Measurements from ENCODE around the gene IQCK. TPM values are rescaled to one million over a fixed set of nuclear protein-coding genes. Genes with fewer than 3 reads are reported as not detected.

IQCK gene
- total RNA-seq, 1 donor from 2014 or later = 3.2 TPM

DNA sequence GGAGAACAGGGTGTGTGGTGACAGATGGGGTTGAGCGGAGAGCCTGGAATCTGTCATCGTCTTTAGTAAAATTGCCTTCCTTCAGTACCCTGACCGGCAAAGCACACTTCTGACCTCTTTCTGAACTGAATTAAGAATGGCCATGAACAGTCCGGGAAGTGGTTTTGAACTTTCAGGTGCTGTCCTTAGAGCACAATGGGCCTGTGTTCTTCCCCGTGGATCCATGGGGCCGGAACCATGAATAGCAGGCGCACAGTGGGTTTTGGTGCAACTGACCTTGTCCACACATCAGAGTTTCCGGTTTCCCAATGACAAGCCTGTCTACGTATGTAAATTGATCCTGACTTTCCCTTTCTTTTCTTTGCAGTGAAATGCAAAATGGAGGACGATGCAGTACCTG is 138.0 kb downstream of the IQCK start:
- peaks cover 4% of the 10 kb centered on the region for H3K27me3 Mint-ChIP-seq
- no peaks in the 10 kb centered on the region for H3K9me3 Mint-ChIP-seq
- ChIA-PET POLR2A (no interaction called here), CTCF (no interaction called here)
- TF ChIP-seq, protein P1, sequence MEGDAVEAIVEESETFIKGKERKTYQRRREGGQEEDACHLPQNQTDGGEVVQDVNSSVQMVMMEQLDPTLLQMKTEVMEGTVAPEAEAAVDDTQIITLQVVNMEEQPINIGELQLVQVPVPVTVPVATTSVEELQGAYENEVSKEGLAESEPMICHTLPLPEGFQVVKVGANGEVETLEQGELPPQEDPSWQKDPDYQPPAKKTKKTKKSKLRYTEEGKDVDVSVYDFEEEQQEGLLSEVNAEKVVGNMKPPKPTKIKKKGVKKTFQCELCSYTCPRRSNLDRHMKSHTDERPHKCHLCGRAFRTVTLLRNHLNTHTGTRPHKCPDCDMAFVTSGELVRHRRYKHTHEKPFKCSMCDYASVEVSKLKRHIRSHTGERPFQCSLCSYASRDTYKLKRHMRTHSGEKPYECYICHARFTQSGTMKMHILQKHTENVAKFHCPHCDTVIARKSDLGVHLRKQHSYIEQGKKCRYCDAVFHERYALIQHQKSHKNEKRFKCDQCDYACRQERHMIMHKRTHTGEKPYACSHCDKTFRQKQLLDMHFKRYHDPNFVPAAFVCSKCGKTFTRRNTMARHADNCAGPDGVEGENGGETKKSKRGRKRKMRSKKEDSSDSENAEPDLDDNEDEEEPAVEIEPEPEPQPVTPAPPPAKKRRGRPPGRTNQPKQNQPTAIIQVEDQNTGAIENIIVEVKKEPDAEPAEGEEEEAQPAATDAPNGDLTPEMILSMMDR (IDR thresholded peaks at IDR 0.05) = no peak
- no peaks in the 10 kb centered on the region for H3K36me3 Mint-ChIP-seq (ENCODE audit: low read depth)
- intact Hi-C loops (cut with micrococcal nuclease) = no loop called here
- ATAC-seq (ENCODE audit: low read depth) (no peak), DNase-seq (no peak)
- H3K4me1 Mint-ChIP-seq = no peaks in the 10 kb centered on the region
- H3K4me3 Mint-ChIP-seq = no peak overlapping the region
- H3K27ac Mint-ChIP-seq = no peak overlapping the region

DNA sequence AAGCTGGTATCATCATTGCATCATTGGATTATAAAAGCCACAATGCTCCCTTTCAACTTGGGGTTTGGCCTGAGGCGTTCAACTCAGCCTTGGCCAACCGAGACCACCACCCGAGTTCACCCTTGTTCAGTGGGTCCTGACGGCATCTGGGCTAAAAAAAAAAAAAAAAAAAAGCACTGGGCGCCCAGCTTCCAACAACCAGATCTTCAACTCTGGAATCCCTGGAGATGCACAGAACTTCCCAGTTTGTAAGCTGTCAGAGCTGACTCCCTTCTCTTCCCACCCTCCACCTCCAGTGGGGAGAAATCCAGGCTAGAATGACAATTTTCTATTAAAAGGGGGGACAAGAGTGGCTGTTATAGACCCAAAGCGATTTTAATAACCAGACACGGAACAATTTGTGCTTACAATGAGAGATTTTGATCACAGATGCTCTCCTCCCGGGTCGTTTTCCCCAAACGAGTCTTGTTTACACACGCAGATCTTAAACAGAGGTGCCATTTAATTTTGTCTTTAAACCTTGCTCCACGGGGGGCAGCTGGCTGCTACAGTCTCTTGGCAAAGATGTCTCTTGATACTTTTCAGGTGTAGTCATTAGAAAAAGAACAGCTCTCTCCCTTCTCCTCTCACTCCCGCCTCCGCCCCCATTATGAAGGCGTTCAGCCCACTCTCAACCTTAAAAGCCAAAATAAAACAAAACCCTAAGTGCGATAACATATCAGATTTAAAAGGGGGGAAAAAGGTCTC is 139.7 kb downstream of the IQCK start:
- peaks cover 4% of the 10 kb centered on the region for H3K27me3 Mint-ChIP-seq
- no peak overlapping the region for H3K27ac Mint-ChIP-seq
- no peaks in the 10 kb centered on the region for H3K36me3 Mint-ChIP-seq (ENCODE audit: low read depth)
- ATAC-seq (ENCODE audit: low read depth) (no peak), DNase-seq (no peak)
- TF ChIP-seq, protein P1 (IDR thresholded peaks at IDR 0.05) = no peak
- no peaks in the 10 kb centered on the region for H3K4me1 Mint-ChIP-seq
- H3K4me3 Mint-ChIP-seq = no peak overlapping the region
- POLR2A ChIA-PET = no interaction called here
- intact Hi-C loops (cut with micrococcal nuclease) = no loop called here
- H3K9me3 Mint-ChIP-seq = no peaks in the 10 kb centered on the region
- CTCF ChIA-PET = interaction anchor here (0.6 kb wide), 1 partner anchor 224 kb away, joined by 3 read pairs; no protein-coding TSS in a partner anchor

DNA sequence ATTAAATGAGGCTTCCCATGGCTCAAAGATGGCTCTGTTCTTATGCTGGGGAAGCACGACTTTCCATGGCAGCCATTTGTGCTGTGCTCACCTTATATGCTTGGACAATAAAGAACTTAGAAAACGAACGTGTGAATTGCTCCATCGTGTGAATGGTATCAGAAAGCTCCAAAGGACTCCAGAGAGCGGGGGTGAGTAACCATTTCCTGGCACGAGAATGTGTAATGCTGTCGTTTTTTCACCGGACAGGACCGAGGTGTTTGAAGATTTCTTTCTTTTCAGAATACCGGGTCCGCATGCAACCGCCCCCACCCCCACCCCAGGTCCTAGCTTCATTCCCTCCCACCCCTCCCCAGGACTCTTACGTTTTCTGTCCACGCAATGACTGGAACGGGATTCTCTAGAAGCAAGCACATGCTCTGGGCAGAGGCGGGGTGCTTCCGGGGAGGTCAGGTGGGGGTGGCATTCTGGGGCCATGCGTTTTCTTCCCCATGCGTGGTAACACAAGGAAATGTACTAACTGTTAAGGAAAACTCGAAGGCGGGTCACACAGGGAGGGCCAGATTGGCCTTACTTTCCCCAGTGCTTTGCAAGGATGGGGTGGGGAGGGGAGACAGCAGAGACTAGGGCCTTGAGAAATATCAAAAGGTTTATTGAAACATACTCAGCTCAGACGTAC is 140.4 kb downstream of the IQCK start:
- no peaks in the 10 kb centered on the region for H3K36me3 Mint-ChIP-seq (ENCODE audit: low read depth)
- no peak overlapping the region for H3K27ac Mint-ChIP-seq
- ChIA-PET CTCF (no interaction called here), POLR2A (no interaction called here)
- TF ChIP-seq, protein P1 (IDR thresholded peaks at IDR 0.05) = no peak
- DNase-seq (no peak), ATAC-seq (ENCODE audit: low read depth) (no peak)
- H3K27me3 Mint-ChIP-seq = peaks cover 4% of the 10 kb centered on the region
- no peaks in the 10 kb centered on the region for H3K4me1 Mint-ChIP-seq
- H3K4me3 Mint-ChIP-seq = no peak overlapping the region
- H3K9me3 Mint-ChIP-seq = no peaks in the 10 kb centered on the region
- intact Hi-C loops (cut with micrococcal nuclease) = no loop called here

DNA sequence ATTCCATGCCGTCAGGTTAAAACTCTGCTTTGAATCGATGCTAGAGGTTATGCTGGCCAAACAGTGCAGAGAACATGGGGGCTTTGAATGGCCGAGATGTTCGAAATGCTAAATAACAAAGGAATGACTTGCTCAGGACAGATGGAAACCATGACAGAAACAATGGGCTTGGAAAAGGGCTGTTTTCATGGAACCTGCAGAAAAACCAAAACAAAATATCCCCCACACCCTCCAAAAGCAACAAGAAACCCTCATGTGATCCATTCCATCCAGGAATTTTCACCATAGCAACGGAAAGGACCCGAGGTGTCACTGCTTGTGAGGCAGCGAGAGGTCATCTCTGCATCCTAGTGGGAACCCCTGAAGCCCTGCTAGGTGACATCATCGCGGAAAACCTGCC is 141.1 kb downstream of the IQCK start:
- Mint-ChIP-seq H3K27ac (no peak overlapping the region), H3K4me3 (no peak overlapping the region), H3K9me3 (no peaks in the 10 kb centered on the region), H3K36me3 (ENCODE audit: low read depth) (no peaks in the 10 kb centered on the region), H3K4me1 (no peaks in the 10 kb centered on the region), H3K27me3 (peaks cover 4% of the 10 kb centered on the region)
- no peak for ATAC-seq (ENCODE audit: low read depth)
- ChIA-PET CTCF (no interaction called here), POLR2A (no interaction called here)
- intact Hi-C loops (cut with micrococcal nuclease) = no loop called here
- TF ChIP-seq, protein P1 (IDR thresholded peaks at IDR 0.05) = no peak
- DNase-seq = no peak

DNA sequence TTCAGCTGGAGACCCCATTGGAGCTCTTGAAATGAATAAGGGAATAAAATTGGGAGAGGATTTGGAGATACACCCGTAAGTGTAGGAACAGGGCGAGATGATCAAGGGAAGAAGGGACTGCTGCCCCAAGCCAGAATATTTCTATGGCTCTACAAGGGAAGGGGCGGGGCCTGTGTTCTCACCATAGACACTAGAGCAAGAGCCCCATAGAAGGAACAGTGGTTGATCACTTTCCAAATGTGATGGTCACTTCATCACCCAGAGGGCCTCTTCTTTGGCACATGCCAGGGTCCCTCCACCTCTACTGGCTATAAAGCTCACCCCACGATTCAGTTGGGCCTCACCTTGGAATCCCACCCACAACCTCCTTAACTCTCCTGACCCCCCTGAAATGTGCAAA is 141.5 kb downstream of the IQCK start:
- intact Hi-C loops (cut with micrococcal nuclease) = no loop called here
- Mint-ChIP-seq H3K4me3 (no peak overlapping the region), H3K27me3 (peaks cover 4% of the 10 kb centered on the region), H3K36me3 (ENCODE audit: low read depth) (no peaks in the 10 kb centered on the region), H3K27ac (no peak overlapping the region), H3K4me1 (no peaks in the 10 kb centered on the region), H3K9me3 (no peaks in the 10 kb centered on the region)
- DNase-seq = no peak
- ATAC-seq (ENCODE audit: low read depth) = no peak
- CTCF ChIA-PET = no interaction called here
- TF ChIP-seq, protein P1 (IDR thresholded peaks at IDR 0.05) = no peak
- POLR2A ChIA-PET = no interaction called here
